Endothelial cell of umbilical vein (primary cell): ENCODE results near the gene SIGLECL1.

Experiments used
- GATA2 ChIP-seq: IDR thresholded peaks from 2 replicates; pipeline ENCODE4 v1.7.0; 2011; ENCODE audit warnings: low read depth, mild to moderate bottlenecking, moderate library complexity, mixed read lengths, low read length; ENCODE audit not compliant: insufficient read length, insufficient read depth
- MAX ChIP-seq: IDR thresholded peaks from 2 replicates; pipeline ENCODE4 v1.6.1; 2011; ENCODE audit not compliant: insufficient read depth, insufficient read length

- TF ChIP-seq GATA2, result no peak
- no peak for TF ChIP-seq MAX
Measured at GRCh38 chr19:51219307-51219706, 31.6 kb upstream of the SIGLECL1 start.
